H1 (cell line): Measurements from ENCODE around the gene LAMB1. TPM values are rescaled to one million over a fixed set of nuclear protein-coding genes. Genes with fewer than 3 reads are reported as not detected.

ENCODE experiments used
- ASH2L ChIP-seq: fragments of 200-600, 300-600 bp; sonication (generic); IDR thresholded peaks from one replicate; pipeline ENCODE4 v1.7.1; 2017; ENCODE audit warnings: low read length
- ATF2 ChIP-seq: IDR thresholded peaks from 2 replicates; pipeline ENCODE4 v1.6.1; 2012; ENCODE audit warnings: low read length, inconsistent platforms
- POLR2AphosphoS5 ChIP-seq: IDR thresholded peaks from 2 replicates; pipeline ENCODE4 v1.6.1; 2011; ENCODE audit warnings: low read depth, low read length
- RFX5 ChIP-seq: IDR thresholded peaks from 2 replicates; pipeline ENCODE4 v1.6.1; 2011; ENCODE audit warnings: low read depth, low read length, improper control_type of control experiment, borderline replicate concordance
- SIRT6 ChIP-seq: IDR thresholded peaks from one replicate; pipeline ENCODE4 v1.7.1; 2012; ENCODE audit warnings: low read length, inconsistent platforms
- SRF ChIP-seq: IDR thresholded peaks from 2 replicates; pipeline ENCODE4 v1.6.1; 2011; ENCODE audit warnings: mild to moderate bottlenecking, low read depth, low read length, moderate library complexity
- polyA plus RNA-seq, 7 experiments: library from polyadenylated mRNA; depleted of rRNA in 3 of 7; stranded (reverse) in 5 of 7; unstranded in 2 of 7; fragments of >200 nt in 5 of 7; fragments of 200-250 nt in 2 of 7; gene quantifications; 1 replicate in 5 of 7; 2 replicates in 1 of 7; 4 replicates in 1 of 7; pipeline versions ENCODE4 v1.2.1 to v1.2.3, GENCODE V29; 2011 to 2013; ENCODE audit warnings: missing spikeins in 2 of 7, mixed read lengths in 2 of 7
- total RNA-seq: library from RNA; stranded (reverse); fragmentation: NEBNext Ultra II Directional; extraction: Animal tissue kit (Norgen Biotek cat#: 25700); gene quantifications from 2 replicates; pipeline ENCODE4 v1.2.1, GENCODE V29; 2021

The LAMB1 gene
- total and polyA plus RNA-seq, 2 of the 8 experiments (the other 6 are each of a cell fraction or from before 2014, with no cell fraction given), result 31.9 to 38.5 TPM

GRCh38 chr7:107951172-107951787 lies 51.7 kb downstream of the LAMB1 start (continued):
- TF ChIP-seq ATF2 (no peak), POLR2AphosphoS5 (no peak), SRF (no peak), SIRT6 (no peak), ASH2L (no peak), RFX5 (no peak)
- TF ChIP-seq, all 59 proteins: peak for 0
